NCI-H1694 treated with DMSO at 0.1 percent for 48 hours (cell line): ENCODE results near the gene DSCAML1.

ENCODE experiments used
- DNase-seq: peaks from one replicate; lab custom pipeline; 2025; lab: John Stamatoyannopoulos, UW

Gene DSCAML1

DNA sequence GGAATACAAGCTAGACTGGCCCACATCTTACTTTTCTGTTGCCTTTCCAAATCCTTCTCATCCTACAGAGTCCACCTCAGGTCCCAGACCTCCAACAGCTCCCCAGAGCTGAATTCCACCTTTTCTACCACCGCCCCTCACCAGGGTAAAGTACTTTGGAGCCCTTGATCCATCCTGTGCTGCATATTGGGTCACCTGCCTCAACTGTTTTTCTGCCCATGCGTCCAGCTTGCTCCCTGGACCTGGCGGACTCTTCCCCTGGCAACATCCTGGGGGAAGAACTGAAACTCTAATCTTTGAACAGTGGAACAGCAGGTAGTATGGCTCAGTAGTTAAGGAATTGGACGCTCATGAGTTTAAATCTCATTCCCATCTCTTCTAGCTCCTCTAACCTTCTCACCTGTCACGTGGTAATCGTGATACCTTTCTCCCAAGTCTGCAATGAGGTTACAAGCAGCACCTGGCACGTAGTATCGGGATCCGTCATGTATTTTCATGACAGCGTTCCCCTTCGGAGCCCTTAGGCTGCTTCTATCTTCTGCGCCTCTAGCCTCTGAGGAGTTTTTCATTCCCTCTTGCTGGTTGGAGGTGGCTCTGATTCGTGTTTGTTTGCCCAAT is 371.2 kb downstream of the DSCAML1 start:
- no peak for DNase-seq

- no peak for DNase-seq
Observed at GRCh38 chr11:117424781-117425180, 372.2 kb downstream of the DSCAML1 start.

- no peak for DNase-seq
Observed at GRCh38 chr11:117423046-117423575, 373.9 kb downstream of the DSCAML1 start.

DNA sequence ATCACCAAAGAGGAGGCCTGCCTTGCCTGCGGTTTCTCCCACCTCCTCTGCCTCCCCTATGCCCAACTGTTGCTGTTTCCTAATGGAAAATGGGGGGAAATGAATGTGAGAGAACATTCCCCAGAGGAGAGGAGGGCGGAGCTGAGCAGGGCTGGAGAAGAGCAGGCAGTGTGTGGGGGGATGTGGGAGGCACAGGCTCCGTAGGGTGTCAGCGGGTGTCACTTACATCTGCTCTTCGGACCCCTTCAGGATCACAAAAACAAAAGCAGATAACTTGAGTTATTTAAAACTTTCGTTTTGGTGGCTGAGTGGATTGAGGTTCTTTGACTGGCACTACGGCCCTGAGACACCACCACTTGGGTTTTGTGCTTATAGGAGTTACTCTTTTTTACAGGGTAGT is 375.5 kb downstream of the DSCAML1 start:
- DNase-seq = no peak

DNA sequence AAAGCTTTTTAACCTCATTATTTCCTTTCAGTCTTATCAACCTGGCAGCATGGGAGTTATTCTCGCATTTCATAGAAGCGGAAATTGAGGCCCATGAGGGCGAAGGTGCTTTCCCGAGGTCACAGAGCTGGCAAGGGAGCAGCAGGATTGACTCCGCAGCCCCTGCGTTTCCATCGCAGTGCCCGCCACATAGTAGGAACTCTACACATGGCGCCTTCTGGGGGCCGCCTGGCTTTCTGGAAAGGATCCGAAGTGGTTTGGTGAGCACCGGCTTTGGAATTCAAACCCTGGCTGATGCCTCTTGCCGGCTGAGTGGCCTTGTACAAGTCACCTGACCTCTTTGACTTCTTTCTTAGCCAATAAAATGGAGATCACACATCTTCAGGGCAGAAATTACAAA is 376.0 kb downstream of the DSCAML1 start:
- DNase-seq = no peak

DNA sequence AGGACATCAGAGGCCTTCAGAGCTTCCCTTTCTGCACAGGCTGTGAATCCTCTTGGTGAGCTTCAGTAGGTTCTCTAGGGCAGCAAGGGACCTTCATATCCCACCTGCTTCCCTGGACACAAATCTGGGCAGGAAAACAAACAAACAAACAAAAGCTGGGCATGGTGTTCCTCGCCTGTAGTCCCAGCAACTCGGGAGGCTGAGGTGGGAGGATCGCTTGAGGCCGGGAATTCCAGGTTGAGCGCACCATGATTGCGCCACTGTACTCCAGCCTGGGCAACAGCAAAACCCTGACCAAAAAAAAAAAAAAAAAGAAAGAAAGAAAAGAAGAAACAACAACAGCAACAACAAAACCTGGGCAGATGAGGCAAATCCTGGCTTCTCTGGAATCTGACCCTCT is 376.4 kb downstream of the DSCAML1 start:
- DNase-seq = no peak

- DNase-seq = no peak
Observed at GRCh38 chr11:117420143-117420485, 376.9 kb downstream of the DSCAML1 start.

- no peak for DNase-seq
Observed at GRCh38 chr11:117419482-117420142, 377.4 kb downstream of the DSCAML1 start.

DNA sequence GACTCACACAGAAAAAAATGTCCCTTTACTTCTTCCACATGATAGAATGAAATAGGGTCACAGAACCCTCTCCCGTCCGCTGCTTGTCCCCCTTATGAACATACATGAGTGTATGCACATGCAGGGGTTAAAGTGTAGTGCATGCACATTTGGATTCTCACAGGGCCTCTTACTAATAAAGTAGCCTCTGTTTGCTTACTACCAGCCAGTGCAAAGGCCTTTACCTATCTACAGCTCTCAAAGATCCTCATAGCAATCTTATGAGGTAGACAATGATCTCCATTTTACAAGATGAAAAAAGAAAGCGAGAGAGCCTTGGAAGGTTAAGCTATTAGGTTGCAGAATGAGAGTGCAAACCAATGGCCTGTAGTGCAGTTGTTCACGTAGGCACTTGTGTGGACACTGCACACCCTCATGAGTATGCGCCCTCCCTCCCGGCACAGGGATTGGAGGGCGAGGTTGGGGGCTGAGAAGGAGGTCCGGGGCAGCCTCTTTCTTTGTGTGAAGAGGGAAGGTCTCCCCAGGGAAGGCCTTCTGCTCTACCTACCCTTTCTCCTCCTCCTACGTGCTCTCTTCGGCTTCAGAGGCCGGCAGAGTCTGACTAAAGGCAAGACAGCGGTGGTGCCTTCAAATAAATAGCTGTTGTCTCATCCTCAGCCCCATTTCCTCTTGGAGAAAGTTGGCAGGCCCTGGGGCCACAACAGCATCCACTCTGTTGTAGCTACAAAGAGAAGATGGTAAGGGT is 378.1 kb downstream of the DSCAML1 start:
- DNase-seq = no peak

GRCh38 chr11:117417856-117418255 is 379.2 kb downstream of the DSCAML1 start:
- DNase-seq = no peak

GRCh38 chr11:117417342-117417741 is 379.7 kb downstream of the DSCAML1 start:
- DNase-seq = no peak

DNA sequence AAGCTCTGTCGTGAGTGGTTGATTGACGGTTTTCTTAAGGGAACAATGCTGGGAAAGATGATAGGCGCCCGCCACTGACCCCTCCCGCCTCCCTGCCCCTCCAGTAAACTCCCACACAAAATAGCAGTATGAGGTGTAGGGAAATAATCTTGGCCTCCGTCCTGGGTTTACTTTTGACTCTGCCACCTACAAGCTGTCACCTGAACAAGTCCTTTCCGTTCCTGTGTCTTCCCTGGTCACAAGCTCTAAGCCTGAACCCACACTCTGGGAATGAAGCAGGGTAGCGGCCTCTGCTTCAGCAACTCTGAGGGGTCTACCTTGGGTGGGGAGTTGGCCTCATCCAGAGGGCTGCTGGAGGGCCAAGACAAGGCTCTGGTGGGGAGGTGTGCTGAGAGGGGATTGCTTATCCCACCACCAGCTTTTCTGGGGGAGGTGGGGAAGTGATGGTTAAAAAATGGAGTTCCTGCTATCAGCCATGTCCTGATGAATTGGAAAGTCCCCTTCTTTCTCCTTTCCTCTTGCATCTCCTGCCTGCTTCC is 381.6 kb downstream of the DSCAML1 start:
- DNase-seq = no peak

DNA sequence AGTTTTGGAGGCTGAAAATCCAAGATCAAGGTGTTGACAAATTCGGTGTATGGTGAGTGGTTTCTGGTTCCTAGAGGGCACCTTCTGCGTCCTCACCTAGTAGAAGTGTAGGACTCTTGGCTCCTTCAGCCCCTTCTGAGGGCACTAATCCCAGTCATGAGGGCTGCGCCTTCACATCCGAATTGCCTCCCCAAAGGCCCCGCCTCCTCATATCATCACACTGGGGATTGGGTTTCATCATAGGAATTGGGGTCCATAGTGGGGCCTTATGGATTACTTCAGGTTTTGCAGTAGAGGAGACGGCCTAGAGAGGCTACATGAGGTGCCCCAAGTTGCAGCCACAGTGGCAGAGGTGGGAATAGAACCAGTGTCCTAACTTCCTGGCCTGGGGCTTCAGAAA is 382.3 kb downstream of the DSCAML1 start:
- no peak for DNase-seq

GRCh38 chr11:117413616-117414015 is 383.4 kb downstream of the DSCAML1 start:
- no peak for DNase-seq

DNA sequence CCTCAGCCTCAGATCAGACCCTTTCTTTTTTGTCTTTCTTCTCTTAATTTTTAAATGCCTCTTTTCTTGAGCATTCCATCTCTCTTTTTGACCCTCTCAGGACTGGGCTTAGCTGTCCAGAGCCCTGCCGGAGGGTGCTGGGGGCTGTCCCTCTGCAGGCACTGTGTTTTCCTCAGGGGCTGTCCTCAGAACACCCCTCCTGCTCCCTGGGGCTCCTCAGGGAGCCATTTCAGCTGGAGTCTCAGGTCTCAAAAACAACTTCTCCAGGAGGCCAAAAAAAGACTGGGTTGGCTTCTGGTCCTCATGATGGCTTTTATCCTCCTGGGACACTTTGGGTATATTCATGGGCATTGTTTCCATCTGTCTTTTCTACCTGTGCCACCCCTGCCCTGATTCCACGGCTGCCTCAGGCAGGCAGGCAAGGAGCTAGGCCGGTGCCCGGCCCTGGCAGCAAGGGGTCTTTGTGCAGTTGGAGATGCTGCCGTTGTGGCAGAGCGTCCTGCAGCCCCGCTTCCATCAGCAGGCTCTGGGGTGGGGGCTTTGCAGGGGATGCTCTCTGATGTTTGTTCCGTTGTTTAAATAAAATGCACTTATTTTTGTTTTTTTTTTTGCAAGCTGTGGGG is 384.3 kb downstream of the DSCAML1 start:
- no peak for DNase-seq

GRCh38 chr11:117412176-117412575 is 384.8 kb downstream of the DSCAML1 start:
- DNase-seq = no peak

DNA sequence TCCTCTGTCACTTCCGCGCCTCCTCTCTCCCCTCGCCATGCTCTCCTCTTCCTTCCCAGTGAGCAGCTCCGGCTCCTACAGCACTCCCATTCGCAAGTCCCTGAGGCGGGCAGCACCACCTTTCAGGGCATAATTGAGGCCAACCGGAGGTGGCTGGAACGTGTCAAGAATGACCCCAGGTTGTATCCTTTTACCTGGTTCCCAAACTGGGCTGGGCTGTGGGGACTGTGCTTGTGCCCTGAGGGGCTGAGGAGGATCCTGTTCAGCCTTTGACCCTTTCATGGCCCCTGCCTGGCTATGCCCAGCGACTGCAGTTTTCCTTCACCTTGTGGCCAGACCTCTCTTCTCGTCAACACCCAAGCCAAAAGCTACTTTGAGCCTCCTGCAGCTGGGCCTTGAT is 385.3 kb downstream of the DSCAML1 start:
- no peak for DNase-seq

DNA sequence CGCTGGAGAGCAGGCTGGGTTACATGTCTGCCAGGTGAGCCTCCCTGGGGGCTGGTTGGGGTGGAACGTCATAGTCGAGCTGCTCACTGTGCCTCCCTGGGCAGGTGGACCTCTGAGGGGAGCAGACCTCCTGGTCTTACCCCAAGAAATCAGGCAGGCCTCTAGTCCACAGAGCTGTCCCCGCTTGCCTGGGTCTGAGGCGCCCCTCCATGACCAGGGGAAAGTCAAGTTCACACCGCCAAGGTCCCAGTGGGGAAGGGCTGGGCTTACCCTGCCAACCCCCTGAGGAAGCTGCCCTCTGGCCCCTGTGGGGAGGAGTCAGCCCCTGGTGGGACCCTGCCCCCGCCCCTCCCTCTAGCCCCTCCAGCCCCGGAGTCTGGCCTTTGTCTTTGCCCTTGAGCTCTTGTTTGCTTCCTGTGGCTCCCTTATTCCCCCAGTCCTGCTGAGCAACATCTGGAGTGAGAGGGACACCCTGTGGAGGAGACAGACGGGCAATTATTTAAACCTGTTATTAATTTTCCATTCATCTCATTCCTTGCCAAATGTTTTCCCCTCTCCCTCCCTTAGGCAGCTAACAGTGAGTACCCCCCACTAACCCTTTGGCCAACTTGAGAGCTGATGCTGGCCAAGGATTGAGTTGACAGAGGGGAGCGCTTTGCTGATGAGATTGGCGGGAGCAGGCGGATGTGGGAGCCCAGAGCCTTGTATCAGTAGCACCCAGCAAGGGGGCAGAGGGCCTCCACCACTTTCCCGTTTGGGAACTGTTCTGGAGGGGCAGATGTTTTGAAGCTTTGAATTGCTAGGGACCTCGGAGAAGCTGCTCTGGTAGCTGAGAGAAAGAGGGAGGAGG is 385.9 kb downstream of the DSCAML1 start:
- DNase-seq = peak; percentile 64

- DNase-seq = no peak
Observed at GRCh38 chr11:117410238-117410637, 386.8 kb downstream of the DSCAML1 start.

GRCh38 chr11:117409511-117409910 is 387.5 kb downstream of the DSCAML1 start:
- no peak for DNase-seq

DNA sequence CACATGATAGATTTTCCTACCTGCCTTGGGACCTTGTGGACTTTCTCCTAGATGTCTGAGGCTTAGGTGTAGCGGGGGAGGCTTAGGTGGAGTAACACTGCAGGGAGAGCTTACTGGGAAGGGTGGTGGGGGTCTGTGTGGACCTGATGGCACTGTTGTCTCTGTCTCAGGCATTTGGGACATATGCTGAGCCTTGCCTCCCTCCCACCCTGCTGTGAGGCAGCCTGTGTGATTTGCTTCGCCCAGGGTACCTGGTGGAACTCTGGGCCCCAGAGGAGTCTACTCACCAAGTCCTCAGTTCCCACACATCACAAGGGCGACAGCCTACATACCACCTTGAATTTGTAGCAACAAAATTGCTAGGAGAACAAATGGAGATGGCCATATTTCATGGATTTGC is 388.7 kb downstream of the DSCAML1 start:
- DNase-seq = no peak

DNA sequence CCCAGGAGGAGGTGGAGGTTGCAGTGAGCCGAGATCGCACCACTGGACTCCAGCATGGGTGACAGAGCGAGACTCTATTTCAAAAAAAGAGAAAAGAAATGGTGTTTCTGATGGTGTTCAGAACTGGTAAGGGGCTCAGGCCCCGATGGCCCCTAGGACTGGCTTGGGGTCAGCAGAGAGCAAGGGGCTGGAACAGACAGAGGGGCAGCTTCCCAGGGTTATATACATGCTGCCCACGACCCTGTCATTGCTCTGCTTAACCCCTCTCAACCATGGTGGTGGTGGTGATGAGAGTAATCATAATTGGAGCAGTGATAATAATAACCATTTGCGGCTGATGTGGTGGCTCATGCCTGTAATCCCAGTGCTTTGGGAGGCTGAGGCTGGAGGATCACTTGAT is 390.0 kb downstream of the DSCAML1 start:
- no peak for DNase-seq
